ENCODE data around the gene PLXNA2.

The PLXNA2 gene

GRCh38 chr1:208002078-208002477 is 242.1 kb downstream of the PLXNA2 start:
- Histone ChIP-seq H3K14ac (ENCODE audit: low read length) (no peak overlapping the region), H2BK120ac (ENCODE audit: low read depth, low read length) (no peak overlapping the region), H2BK15ac (ENCODE audit: low read length) (no peak overlapping the region), H3K23ac (ENCODE audit: low read depth, low read length, poor library complexity) (no peak overlapping the region), H2AFZ (ENCODE audit: low read length) (no peak overlapping the region), H3K4me2 (ENCODE audit: insufficient read depth, low read length, poor library complexity, severe bottlenecking) (no peak overlapping the region), H3K4ac (ENCODE audit: low read length) (no peak overlapping the region), H4K91ac (ENCODE audit: low read depth, low read length, poor library complexity) (no peak overlapping the region), H3K9ac (ENCODE audit: low read depth, low read length, poor library complexity) (no peak overlapping the region), H3K27ac (replicated peaks; ENCODE audit: low read length) (no peak overlapping the region), H4K8ac (ENCODE audit: low read depth, low read length) (no peak overlapping the region), H3K79me1 (ENCODE audit: low read depth, low read length) (no peaks in the 10 kb centered on the region), H3K36me3 (replicated peaks in 1 of 2; ENCODE audit: control insufficient read depth in 2 of 2, insufficient read depth in 2 of 2, low read length in 2 of 2) (no peaks in the 10 kb centered on the region), H3K18ac (ENCODE audit: low read length) (peak overlapping the region; percentile 6), H3K9me3 (replicated peaks in 1 of 2; ENCODE audit: control insufficient read depth in 2 of 2, insufficient read depth in 1 of 2, low read depth in 1 of 2, low read length in 2 of 2) (no peaks in the 10 kb centered on the region), H2AK5ac (ENCODE audit: low read depth, low read length) (no peak overlapping the region), H2BK12ac (ENCODE audit: low read length) (no peak overlapping the region), H3K4me3 (ENCODE audit: low read length in 2 of 2) (no peak overlapping the region), H3K27me3 (ENCODE audit: control insufficient read depth in 3 of 3, insufficient read depth in 3 of 3, low read depth in 1 of 3, low read length in 3 of 3) (no peaks in the 10 kb centered on the region), H2BK5ac (ENCODE audit: low read length) (no peak overlapping the region), H3K4me1 (ENCODE audit: control insufficient read depth in 2 of 2, insufficient read depth in 1 of 2, low read depth in 1 of 2, low read length in 2 of 2) (no peaks in the 10 kb centered on the region)
- WGBS, 2 donors (ENCODE audit: extremely low coverage in 2 of 2, insufficient read length in 2 of 2, insufficient replicate concordance in 1 of 2) = no CpG with 5 or more reads among the region's 6 CpGs
- DNase-seq (ENCODE audit: low spot score) = no peak

GRCh38 chr1:208000504-208000903 is 243.7 kb downstream of the PLXNA2 start:
- Histone ChIP-seq H3K9ac (ENCODE audit: low read depth, low read length, poor library complexity) (no peak overlapping the region), H4K8ac (ENCODE audit: low read depth, low read length) (no peak overlapping the region), H3K14ac (ENCODE audit: low read length) (no peak overlapping the region), H3K4me2 (ENCODE audit: insufficient read depth, low read length, poor library complexity, severe bottlenecking) (no peak overlapping the region), H3K4me1 (ENCODE audit: control insufficient read depth in 2 of 2, insufficient read depth in 1 of 2, low read depth in 1 of 2, low read length in 2 of 2) (no peaks in the 10 kb centered on the region), H2BK5ac (ENCODE audit: low read length) (no peak overlapping the region), H3K18ac (ENCODE audit: low read length) (no peak overlapping the region), H4K91ac (ENCODE audit: low read depth, low read length, poor library complexity) (no peak overlapping the region), H3K27ac (replicated peaks; ENCODE audit: low read length) (no peak overlapping the region), H2BK12ac (ENCODE audit: low read length) (no peak overlapping the region), H3K79me1 (ENCODE audit: low read depth, low read length) (no peaks in the 10 kb centered on the region), H3K36me3 (replicated peaks in 1 of 2; ENCODE audit: control insufficient read depth in 2 of 2, insufficient read depth in 2 of 2, low read length in 2 of 2) (no peaks in the 10 kb centered on the region), H3K4ac (ENCODE audit: low read length) (no peak overlapping the region), H2BK15ac (ENCODE audit: low read length) (no peak overlapping the region), H2BK120ac (ENCODE audit: low read depth, low read length) (no peak overlapping the region), H2AFZ (ENCODE audit: low read length) (no peak overlapping the region), H3K9me3 (replicated peaks in 1 of 2; ENCODE audit: control insufficient read depth in 2 of 2, insufficient read depth in 1 of 2, low read depth in 1 of 2, low read length in 2 of 2) (no peaks in the 10 kb centered on the region), H3K4me3 (ENCODE audit: low read length in 2 of 2) (no peak overlapping the region), H3K27me3 (ENCODE audit: control insufficient read depth in 3 of 3, insufficient read depth in 3 of 3, low read depth in 1 of 3, low read length in 3 of 3) (peaks cover 0 to 3% (median 0%) of the 10 kb centered on the region in 3 experiments), H2AK5ac (ENCODE audit: low read depth, low read length) (no peak overlapping the region), H3K23ac (ENCODE audit: low read depth, low read length, poor library complexity) (no peak overlapping the region)
- no peak for DNase-seq (ENCODE audit: low spot score)
- no CpG with 5 or more reads among the region's 4 CpGs for WGBS, 2 donors (ENCODE audit: extremely low coverage in 2 of 2, insufficient read length in 2 of 2, insufficient replicate concordance in 1 of 2)

- H2AK5ac ChIP-seq (ENCODE audit: low read depth, low read length) = no peak overlapping the region
- H3K18ac ChIP-seq (ENCODE audit: low read length) = no peak overlapping the region
- no peak overlapping the region for H2BK120ac ChIP-seq (ENCODE audit: low read depth, low read length)
- peaks cover 0 to 3% (median 0%) of the 10 kb centered on the region in 3 experiments for H3K27me3 ChIP-seq (ENCODE audit: control insufficient read depth in 3 of 3, insufficient read depth in 3 of 3, low read depth in 1 of 3, low read length in 3 of 3)
- H4K91ac ChIP-seq (ENCODE audit: low read depth, low read length, poor library complexity) = no peak overlapping the region
- no peaks in the 10 kb centered on the region for H3K36me3 ChIP-seq (replicated peaks in 1 of 2; ENCODE audit: control insufficient read depth in 2 of 2, insufficient read depth in 2 of 2, low read length in 2 of 2)
- no peak overlapping the region for H2AFZ ChIP-seq (ENCODE audit: low read length)
- H2BK5ac ChIP-seq (ENCODE audit: low read length) = no peak overlapping the region
- H2BK12ac ChIP-seq (ENCODE audit: low read length) = no peak overlapping the region
- no peaks in the 10 kb centered on the region for H3K9me3 ChIP-seq (replicated peaks in 1 of 2; ENCODE audit: control insufficient read depth in 2 of 2, insufficient read depth in 1 of 2, low read depth in 1 of 2, low read length in 2 of 2)
- no peaks in the 10 kb centered on the region for H3K4me1 ChIP-seq (ENCODE audit: control insufficient read depth in 2 of 2, insufficient read depth in 1 of 2, low read depth in 1 of 2, low read length in 2 of 2)
- no peak overlapping the region for H3K27ac ChIP-seq (replicated peaks; ENCODE audit: low read length)
- H3K4me2 ChIP-seq (ENCODE audit: insufficient read depth, low read length, poor library complexity, severe bottlenecking) = no peak overlapping the region
- no peak overlapping the region for H3K4ac ChIP-seq (ENCODE audit: low read length)
- no peak overlapping the region for H2BK15ac ChIP-seq (ENCODE audit: low read length)
- no peak overlapping the region for H3K9ac ChIP-seq (ENCODE audit: low read depth, low read length, poor library complexity)
- H4K8ac ChIP-seq (ENCODE audit: low read depth, low read length) = no peak overlapping the region
- no peak overlapping the region for H3K23ac ChIP-seq (ENCODE audit: low read depth, low read length, poor library complexity)
- H3K79me1 ChIP-seq (ENCODE audit: low read depth, low read length) = no peaks in the 10 kb centered on the region
- DNase-seq (ENCODE audit: low spot score) = no peak
- no peak overlapping the region for H3K4me3 ChIP-seq (ENCODE audit: low read length in 2 of 2)
- H3K14ac ChIP-seq (ENCODE audit: low read length) = no peak overlapping the region
These were observed 244.2 kb downstream of the PLXNA2 start for GRCh38 chr1:207999972-208000371.

- no peak overlapping the region for H2BK120ac ChIP-seq (ENCODE audit: low read depth, low read length)
- no peak overlapping the region for H2BK12ac ChIP-seq (ENCODE audit: low read length)
- H3K27me3 ChIP-seq (ENCODE audit: control insufficient read depth in 3 of 3, insufficient read depth in 3 of 3, low read depth in 1 of 3, low read length in 3 of 3) = peaks cover 0 to 3% (median 0%) of the 10 kb centered on the region in 3 experiments
- H3K9ac ChIP-seq (ENCODE audit: low read depth, low read length, poor library complexity) = no peak overlapping the region
- no peak overlapping the region for H3K4me3 ChIP-seq (ENCODE audit: low read length in 2 of 2)
- no CpG with 5 or more reads among the region's 3 CpGs for WGBS, 2 donors (ENCODE audit: extremely low coverage in 2 of 2, insufficient read length in 2 of 2, insufficient replicate concordance in 1 of 2)
- no peak overlapping the region for H2BK15ac ChIP-seq (ENCODE audit: low read length)
- no peak overlapping the region for H4K91ac ChIP-seq (ENCODE audit: low read depth, low read length, poor library complexity)
- H3K79me1 ChIP-seq (ENCODE audit: low read depth, low read length) = no peaks in the 10 kb centered on the region
- no peak overlapping the region for H2AK5ac ChIP-seq (ENCODE audit: low read depth, low read length)
- no peak overlapping the region for H3K23ac ChIP-seq (ENCODE audit: low read depth, low read length, poor library complexity)
- H3K14ac ChIP-seq (ENCODE audit: low read length) = no peak overlapping the region
- H3K27ac ChIP-seq (replicated peaks; ENCODE audit: low read length) = no peak overlapping the region
- H2AFZ ChIP-seq (ENCODE audit: low read length) = no peak overlapping the region
- H4K8ac ChIP-seq (ENCODE audit: low read depth, low read length) = no peak overlapping the region
- no peak overlapping the region for H2BK5ac ChIP-seq (ENCODE audit: low read length)
- H3K36me3 ChIP-seq (replicated peaks in 1 of 2; ENCODE audit: control insufficient read depth in 2 of 2, insufficient read depth in 2 of 2, low read length in 2 of 2) = no peaks in the 10 kb centered on the region
- H3K4ac ChIP-seq (ENCODE audit: low read length) = no peak overlapping the region
- DNase-seq (ENCODE audit: low spot score) = no peak
- H3K4me2 ChIP-seq (ENCODE audit: insufficient read depth, low read length, poor library complexity, severe bottlenecking) = no peak overlapping the region
- H3K9me3 ChIP-seq (replicated peaks in 1 of 2; ENCODE audit: control insufficient read depth in 2 of 2, insufficient read depth in 1 of 2, low read depth in 1 of 2, low read length in 2 of 2) = no peaks in the 10 kb centered on the region
- no peaks in the 10 kb centered on the region for H3K4me1 ChIP-seq (ENCODE audit: control insufficient read depth in 2 of 2, insufficient read depth in 1 of 2, low read depth in 1 of 2, low read length in 2 of 2)
- no peak overlapping the region for H3K18ac ChIP-seq (ENCODE audit: low read length)
These were observed 244.8 kb downstream of the PLXNA2 start for GRCh38 chr1:207999274-207999915.

Measured in neuronal stem cell (in vitro differentiated cells).